ENCODE measurements around the gene ARHGEF6. TPM values are rescaled to one million over a fixed set of nuclear protein-coding genes. Genes with fewer than 3 reads are reported as not detected.
"Not testable (repeated sequence)": the region's sequence is repeated elsewhere in the genome, so short reads cannot be mapped to it uniquely, and the experiment has no call there.

Gene ARHGEF6
- total RNA-seq, 4 donors from 2014 or later, result 0.61 to 10.5 (median 2.9) TPM

DNA sequence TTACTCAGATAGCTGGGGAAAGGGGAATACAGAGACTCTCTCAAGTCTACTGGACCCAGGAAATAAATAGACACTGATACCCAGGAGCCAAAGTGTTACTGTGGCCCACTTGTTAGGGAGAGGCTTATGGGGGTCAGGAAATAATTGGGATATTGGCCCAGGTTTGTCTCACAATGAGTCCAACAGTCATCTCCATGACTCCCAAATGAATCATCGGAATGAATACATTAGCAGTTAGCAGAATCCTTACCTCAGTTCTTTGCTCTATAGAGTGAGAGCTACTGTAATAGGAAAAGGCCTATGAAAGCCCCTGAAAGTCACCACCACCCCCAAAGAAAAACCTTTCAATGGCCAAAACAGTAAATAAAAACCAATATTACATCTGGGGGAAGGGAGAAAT lies 42.4 kb upstream of the ARHGEF6 start:
- Histone ChIP-seq H3K9me3 (no peaks in the 10 kb centered on the region), H3K27ac (no peak overlapping the region), H3K4me3 (no peak overlapping the region), H3K27me3 (no peaks in the 10 kb centered on the region), H3K4me1 (no peaks in the 10 kb centered on the region), H3K36me3 (peaks cover 0 to 7% (median 0%) of the 10 kb centered on the region in 3 donors)
- no peak for TF ChIP-seq CTCF (IDR thresholded peaks at IDR 0.05)
- no peak for TF ChIP-seq POLR2A (IDR thresholded peaks at IDR 0.05)
- WGBS, 2 donors, result 40 to 75% methylated on average over 1 of the region's 1 CpG
- DNase-seq, result no peak
- intact Hi-C loops (cut with DNase I), result no loop called here

DNA sequence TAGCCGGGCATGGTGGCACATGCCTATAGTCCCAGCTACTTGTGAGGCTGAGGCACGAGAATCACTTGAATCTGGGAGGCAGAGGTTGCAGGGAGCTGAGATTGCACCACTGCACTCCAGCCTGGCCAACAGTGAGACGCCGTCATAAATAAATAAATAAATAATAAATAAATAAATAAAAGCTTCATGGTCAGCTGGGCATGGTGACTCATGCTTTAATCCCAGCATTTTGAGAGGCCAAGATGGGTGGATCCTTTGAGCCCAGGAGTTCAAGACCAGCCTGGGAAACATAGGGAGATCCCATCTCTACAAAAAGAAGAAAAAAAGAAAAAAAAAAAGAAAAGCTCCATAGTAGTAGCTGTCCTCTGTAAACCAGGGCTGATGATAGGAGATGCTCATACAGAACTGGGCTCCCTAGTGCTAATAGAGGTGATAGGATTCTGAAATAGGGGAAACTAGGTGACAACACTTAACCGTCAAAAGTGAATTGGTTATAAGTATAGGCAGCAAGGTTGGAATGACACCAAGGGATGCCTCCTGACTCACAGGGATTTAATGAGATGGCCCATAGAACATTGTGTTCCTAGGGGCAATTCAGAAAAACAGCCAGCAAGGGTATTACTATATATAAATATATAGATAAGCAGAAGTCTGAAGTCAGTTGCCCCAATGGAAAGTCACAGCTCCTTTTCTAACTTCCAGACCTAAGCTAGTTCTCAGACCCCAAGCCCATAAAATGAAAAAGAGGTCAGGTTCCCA lies 41.8 kb upstream of the ARHGEF6 start:
- no peaks in the 10 kb centered on the region for H3K27me3 ChIP-seq
- intact Hi-C loops (cut with DNase I), result no loop called here
- no peak overlapping the region for H3K27ac ChIP-seq
- no peaks in the 10 kb centered on the region for H3K4me1 ChIP-seq
- WGBS, 2 donors, result 75 to 86% methylated on average over 1 to 5 of the region's 5 CpGs
- H3K36me3 ChIP-seq, result peaks cover 0 to 7% (median 0%) of the 10 kb centered on the region in 3 donors
- TF ChIP-seq CTCF (IDR thresholded peaks at IDR 0.05), result no peak
- no peak for TF ChIP-seq POLR2A (IDR thresholded peaks at IDR 0.05)
- H3K9me3 ChIP-seq, result no peaks in the 10 kb centered on the region
- no peak overlapping the region for H3K4me3 ChIP-seq
- no peak for DNase-seq

DNA sequence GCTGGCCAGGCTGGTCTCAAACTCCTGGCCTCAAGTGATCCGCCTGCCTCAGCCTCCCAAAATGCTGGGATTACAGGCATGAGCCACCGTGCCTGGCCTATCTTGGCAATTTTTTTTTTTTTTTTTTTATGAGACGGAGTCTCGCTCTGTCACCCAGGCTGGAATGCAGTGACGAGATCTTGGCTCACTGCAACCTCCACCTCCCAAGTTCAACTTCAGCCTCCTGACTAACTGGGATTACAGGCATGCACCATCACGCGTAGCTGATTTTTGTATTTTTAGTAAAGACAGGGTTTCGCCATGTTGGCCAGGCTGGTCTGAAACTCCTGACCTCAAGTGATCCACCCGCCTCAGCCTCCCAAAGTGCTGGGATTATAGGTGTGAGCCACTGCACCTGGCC lies 39.0 kb upstream of the ARHGEF6 start:
- H3K27me3 ChIP-seq; intact Hi-C loops (cut with DNase I); H3K36me3 ChIP-seq; H3K4me1 ChIP-seq; H3K9me3 ChIP-seq; H3K27ac ChIP-seq; H3K4me3 ChIP-seq; DNase-seq: not testable (repeated sequence)
- 58 to 69% methylated on average over 3 to 6 of the region's 9 CpGs for WGBS, 2 donors

- intact Hi-C loops (cut with DNase I), result no loop called here
- no peak overlapping the region for H3K27ac ChIP-seq
- no peak for DNase-seq
- peaks cover 0 to 7% (median 0%) of the 10 kb centered on the region in 3 donors for H3K36me3 ChIP-seq
- TF ChIP-seq POLR2A (IDR thresholded peaks at IDR 0.05) (no peak), CTCF (IDR thresholded peaks at IDR 0.05) (no peak)
- H3K4me3 ChIP-seq, result no peak overlapping the region
- no peaks in the 10 kb centered on the region for H3K9me3 ChIP-seq
- H3K27me3 ChIP-seq, result no peaks in the 10 kb centered on the region
- WGBS, 2 donors, result 45 to 62% methylated on average over 4 to 5 of the region's 5 CpGs
- no peaks in the 10 kb centered on the region for H3K4me1 ChIP-seq
These were observed 38.4 kb upstream of the ARHGEF6 start for GRCh38 chrX:136819031-136819703.

DNA sequence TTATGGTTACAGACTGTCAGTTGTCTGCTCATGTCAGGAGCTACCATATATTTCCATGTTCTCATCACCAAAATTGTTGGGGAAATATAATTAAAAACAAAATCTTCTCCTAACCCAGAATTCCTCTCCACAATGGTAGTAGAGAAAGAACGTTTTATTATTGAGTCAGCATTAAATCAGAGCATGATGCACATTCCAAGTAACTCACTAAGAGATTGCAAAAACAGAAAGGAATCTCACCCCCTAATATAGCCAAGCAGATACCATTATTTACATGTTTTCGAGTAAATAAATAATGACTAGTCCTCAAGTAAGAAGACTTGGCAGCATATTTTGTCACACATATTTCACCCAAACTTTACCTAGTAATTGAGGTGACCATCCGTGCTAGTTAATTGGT lies 36.2 kb upstream of the ARHGEF6 start:
- no peaks in the 10 kb centered on the region for H3K27me3 ChIP-seq
- WGBS, 2 donors, result 55 to 75% methylated on average over 3 of the region's 3 CpGs
- H3K9me3 ChIP-seq, result no peaks in the 10 kb centered on the region
- TF ChIP-seq CTCF (IDR thresholded peaks at IDR 0.05) (no peak), POLR2A (IDR thresholded peaks at IDR 0.05) (no peak)
- no peak for DNase-seq
- H3K4me3 ChIP-seq, result no peak overlapping the region
- H3K36me3 ChIP-seq, result peaks cover 0 to 7% (median 0%) of the 10 kb centered on the region in 3 donors
- no peaks in the 10 kb centered on the region for H3K4me1 ChIP-seq
- intact Hi-C loops (cut with DNase I), result no loop called here
- H3K27ac ChIP-seq, result no peak overlapping the region
